ENCODE results near the gene SFXN5.

- TF ChIP-seq CTCF (conservative IDR thresholded peaks at IDR 0.05; ENCODE audit: low read depth, low read length) (no peak), POLR2A (IDR thresholded peaks at IDR 0.05; ENCODE audit: low read depth, low read length) (no peak), RAD21 (IDR thresholded peaks at IDR 0.05; ENCODE audit: low read length) (no peak), MAFK (IDR thresholded peaks at IDR 0.05; ENCODE audit: low read depth, low read length) (no peak), CEBPB (IDR thresholded peaks at IDR 0.05; ENCODE audit: low read depth, low read length) (no peak)
Measured at GRCh38 chr2:73116182-73116960, 44.9 kb upstream of the SFXN5 start.

All from IMR-90 (cell line).